SK-N-SH (cell line): Measurements from ENCODE around the gene SLC24A3. TPM values are rescaled to one million over a fixed set of nuclear protein-coding genes. Genes with fewer than 3 reads are reported as not detected.

Experiments
- CTCF ChIA-PET: fragments of 300-600, 350-600 bp; formaldehyde crosslinking; extraction: SDS; loops from one replicate; lab custom pipeline; 2021; lab: Yijun Ruan, JAX
- POLR2A ChIA-PET: fragments of 350-600 bp; sonication (Branson Sonifier 250); formaldehyde crosslinking; extraction: SDS; loops from one replicate; lab custom pipeline; 2020; ENCODE audit warnings: antibody characterized with exemption, inconsistent platforms; lab: Yijun Ruan, JAX
- DNase-seq: peaks from one replicate; pipeline ENCODE4 v3.0.0; 2012
- H2AFZ ChIP-seq: fragments of 200-600 bp; sonication (generic); 2 replicates; pipeline ENCODE4 v1.8.1; 2016; ENCODE audit warnings: antibody characterized with exemption, mild to moderate bottlenecking, low read depth
- H3F3A ChIP-seq: fragments of 200-600 bp; sonication (generic); replicated peaks from 2 replicates; pipeline ENCODE3; 2016; ENCODE audit warnings: antibody characterized with exemption, mild to moderate bottlenecking; ENCODE audit not compliant: insufficient read depth
- H3K27ac ChIP-seq, 2 experiments: fragments of 200-500 bp in 1 of 2; fragments of 200-600 bp in 1 of 2; sonication (Bioruptor generic) in 1 of 2; sonication (generic), shearing (Covaris generic) in 1 of 2; 2 replicates each; pipeline versions ENCODE4 v1.5.1 to v1.6.1; 2014 to 2016; ENCODE audit warnings: low read depth in 2 of 2, inconsistent platforms in 1 of 2, low read length in 1 of 2, mild to moderate bottlenecking in 1 of 2, mixed read lengths in 1 of 2
- H3K27me3 ChIP-seq: fragments of 200-600 bp; sonication (generic), shearing (Covaris generic); 2 replicates; pipeline ENCODE4 v1.6.1; 2016; ENCODE audit warnings: mixed run types; ENCODE audit not compliant: insufficient read depth
- H3K36me3 ChIP-seq, 2 experiments: fragments of 200-500 bp in 1 of 2; fragments of 200-600 bp in 1 of 2; sonication (Bioruptor generic) in 1 of 2; sonication (generic) in 1 of 2; replicated peaks in 1 of 2; 2 replicates each; pipeline versions ENCODE3 to v1.5.1; 2014 to 2016; ENCODE audit warnings: low read length in 1 of 2, mild to moderate bottlenecking in 1 of 2; ENCODE audit not compliant: insufficient read depth in 2 of 2, control insufficient read depth in 1 of 2
- H3K4me1 ChIP-seq, 2 experiments: fragments of 200-500 bp in 1 of 2; fragments of 200-600 bp in 1 of 2; sonication (Bioruptor generic) in 1 of 2; sonication (generic), shearing (Covaris generic) in 1 of 2; 2 replicates each; pipeline versions ENCODE4 v1.5.1 to v1.6.1; 2014 to 2016; ENCODE audit warnings: low read depth in 1 of 2, low read length in 1 of 2, mixed run types in 1 of 2; ENCODE audit not compliant: insufficient read depth in 2 of 2, control insufficient read depth in 1 of 2
- H3K4me2 ChIP-seq: fragments of 200-600 bp; sonication (generic), shearing (Covaris generic); 2 replicates; pipeline ENCODE4 v1.6.1; 2017; ENCODE audit warnings: mixed run types
- H3K4me3 ChIP-seq, 2 experiments: fragments of 200-500 bp in 1 of 2; fragments of 200-600 bp in 1 of 2; sonication (Bioruptor generic) in 1 of 2; sonication (generic), shearing (Covaris generic) in 1 of 2; 2 replicates each; pipeline versions ENCODE4 v1.5.1 to v1.8.1; 2014 to 2016; ENCODE audit warnings: low read depth in 2 of 2, inconsistent platforms in 1 of 2, low read length in 1 of 2, mild to moderate bottlenecking in 1 of 2, mixed read lengths in 1 of 2, moderate library complexity in 1 of 2
- H3K79me2 ChIP-seq: fragments of 200-600 bp; sonication (generic); 2 replicates; pipeline ENCODE4 v1.8.1; 2017; ENCODE audit warnings: mild to moderate bottlenecking; ENCODE audit not compliant: insufficient read depth
- H3K9ac ChIP-seq: fragments of 200-600 bp; sonication (generic); 2 replicates; pipeline ENCODE4 v1.6.1; 2017; ENCODE audit warnings: mixed run types
- H3K9me2 ChIP-seq: fragments of 200-600 bp; sonication (generic); 2 replicates; pipeline ENCODE4 v1.6.1; 2017; ENCODE audit warnings: mixed run types
- H3K9me3 ChIP-seq: fragments of 200-600 bp; sonication (generic); 2 replicates; pipeline ENCODE4 v1.6.1; 2017; ENCODE audit warnings: mixed run types, mild to moderate bottlenecking, moderate library complexity
- H4K20me1 ChIP-seq: fragments of 200-600 bp; sonication (generic); 2 replicates; pipeline ENCODE4 v1.6.1; 2017; ENCODE audit warnings: mild to moderate bottlenecking, mixed run types; ENCODE audit not compliant: insufficient read depth
- CHD2 ChIP-seq: fragments of 150-350 bp; IDR thresholded peaks from 2 replicates; pipeline ENCODE4 v1.6.1; 2018; ENCODE audit warnings: low read length; ENCODE audit not compliant: partially characterized antibody
- EP300 ChIP-seq, 2 experiments: IDR thresholded peaks; 2 replicates each; pipeline versions ENCODE4 v1.4.0 to v1.6.1; 2012; ENCODE audit warnings: borderline replicate concordance in 1 of 2, low read depth in 1 of 2, low read length in 1 of 2
- JUND ChIP-seq: IDR thresholded peaks from 2 replicates; pipeline ENCODE4 v1.4.0; 2012
- MAX ChIP-seq: IDR thresholded peaks from 2 replicates; pipeline ENCODE4 v1.4.0; 2012; ENCODE audit warnings: low read depth
- MEF2A ChIP-seq: IDR thresholded peaks from 2 replicates; pipeline ENCODE4 v1.4.0; 2012; ENCODE audit warnings: low read depth, borderline replicate concordance
- NFIC ChIP-seq: IDR thresholded peaks from 2 replicates; pipeline ENCODE4 v1.4.0; 2012; ENCODE audit warnings: borderline replicate concordance
- NRF1 ChIP-seq: IDR thresholded peaks from 2 replicates; pipeline ENCODE4 v1.6.1; 2012; ENCODE audit warnings: low read depth, mild to moderate bottlenecking, low read length
- RCOR1 ChIP-seq: fragments of 150-350 bp; IDR thresholded peaks from 2 replicates; pipeline ENCODE4 v1.6.1; 2017; ENCODE audit warnings: antibody characterized with exemption, low read length
- REST ChIP-seq: IDR thresholded peaks from 2 replicates; pipeline ENCODE4 v1.6.1; 2012; ENCODE audit warnings: mild to moderate bottlenecking, low read depth, low read length, moderate library complexity
- RXRA ChIP-seq: IDR thresholded peaks from 2 replicates; pipeline ENCODE4 v1.4.0; 2012; ENCODE audit warnings: low read depth, mild to moderate bottlenecking, borderline replicate concordance
- SIN3A ChIP-seq: IDR thresholded peaks from 2 replicates; pipeline ENCODE4 v1.6.1; 2012; ENCODE audit warnings: low read depth, mild to moderate bottlenecking, low read length, moderate library complexity, borderline replicate concordance
- TAF1 ChIP-seq: IDR thresholded peaks from 2 replicates; pipeline ENCODE4 v1.6.1; 2012; ENCODE audit warnings: low read depth, mild to moderate bottlenecking, low read length, moderate library complexity, borderline replicate concordance
- TCF12 ChIP-seq: IDR thresholded peaks from 2 replicates; pipeline ENCODE4 v1.4.0; 2012
- TEAD4 ChIP-seq: IDR thresholded peaks from 2 replicates; pipeline ENCODE4 v1.4.0; 2012; ENCODE audit warnings: mild to moderate bottlenecking, borderline replicate concordance; ENCODE audit not compliant: insufficient read depth
- USF1 ChIP-seq: IDR thresholded peaks from 2 replicates; pipeline ENCODE4 v1.4.0; 2012; ENCODE audit warnings: low read depth, borderline replicate concordance
- USF2 ChIP-seq: fragments of 150-350 bp; IDR thresholded peaks from 2 replicates; pipeline ENCODE4 v1.6.1; 2017; ENCODE audit warnings: antibody characterized with exemption, low read length, low read depth, borderline replicate concordance
- YY1 ChIP-seq: IDR thresholded peaks from 2 replicates; pipeline ENCODE4 v1.4.0; 2012; ENCODE audit warnings: low read depth, mild to moderate bottlenecking
- ZBTB33 ChIP-seq: IDR thresholded peaks from 2 replicates; pipeline ENCODE4 v1.4.0; 2012; ENCODE audit warnings: low read depth, borderline replicate concordance
- WGBS: methylation state at CpG from one replicate; pipeline ENCODE4 v1.1.6; 2017; ENCODE audit warnings: low lambda C conversion rate; 5-methylcytosine and 5-hydroxymethylcytosine counted together
- polyA plus RNA-seq, 3 experiments: library from polyadenylated mRNA; depleted of rRNA; stranded (reverse); fragments of >200 nt; gene quantifications; 2 replicates each; pipeline ENCODE4 v1.2.3, GENCODE V29; 2012

SLC24A3 gene
- polyA plus RNA-seq, 1 of the 3 experiments (the other 2 are of a cell fraction) = not detected

GRCh38 chr20:19552221-19553180 is 340.1 kb downstream of the SLC24A3 start:
- CTCF ChIA-PET = interaction anchor here (0.5 kb wide), 1 partner anchor 39 kb away, joined by 3 read pairs; no protein-coding TSS in a partner anchor
- TF ChIP-seq ZBTB33 (no peak), SIN3A (no peak), EP300 (IDR thresholded peaks at IDR 0.05; ENCODE audit: borderline replicate concordance in 1 of 2, low read depth in 1 of 2, low read length in 1 of 2) (no peak), USF1 (no peak), NFIC (no peak), NRF1 (no peak), CHD2 (no peak), RCOR1 (no peak), JUND (no peak), RXRA (no peak), MAX (no peak), USF2 (no peak), MEF2A (no peak), YY1 (no peak), TAF1 (no peak), REST (no peak), TCF12 (no peak), TEAD4 (no peak)
- TF ChIP-seq, all 33 proteins: peak for 0
- Histone ChIP-seq H3K27ac (no peak overlapping the region), H3K36me3 (no peaks in the 10 kb centered on the region), H3K9me2 (no peaks in the 10 kb centered on the region), H4K20me1 (0 out of 2 replicates have a peak, but pooled peaks cover 4% of the 10 kb centered on the region), H3K4me2 (no peak overlapping the region), H3F3A (no peaks in the 10 kb centered on the region), H3K27me3 (no peaks in the 10 kb centered on the region), H3K9ac (no peak overlapping the region), H3K4me3 (no peak overlapping the region), H3K9me3 (no peaks in the 10 kb centered on the region), H3K79me2 (no peaks in the 10 kb centered on the region), H3K4me1 (no peaks in the 10 kb centered on the region; a peak in 1 of 4 replicates), H2AFZ (no peak overlapping the region)
- 16% methylated on average over 9 of the region's 9 CpGs for WGBS
- POLR2A ChIA-PET = no interaction called here
- no peak for DNase-seq
